Measurements from ENCODE around the gene ANKH. TPM values are rescaled to one million over a fixed set of nuclear protein-coding genes. Genes with fewer than 3 reads are reported as not detected.

The ANKH gene
- total RNA-seq, 2 donors from 2014 or later, result 76.5 to 106 TPM

DNA sequence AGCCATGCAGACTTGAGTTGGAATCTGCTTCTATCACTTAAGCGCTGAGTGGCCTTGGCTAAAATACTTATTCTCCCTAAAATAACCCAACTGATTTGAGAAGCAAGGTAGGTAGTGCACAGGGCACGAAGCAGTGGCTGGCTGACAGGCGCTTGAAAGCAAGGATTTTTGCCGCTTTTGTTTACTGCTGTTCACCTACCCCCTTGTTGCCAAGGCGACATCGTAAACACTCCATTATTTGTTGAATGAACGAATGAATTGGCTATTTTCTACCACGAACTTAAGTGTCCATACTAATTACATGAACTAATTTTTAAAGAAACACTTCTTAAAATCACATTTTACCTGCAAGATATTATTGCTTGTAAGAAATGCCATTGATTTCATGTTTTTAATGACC lies 98.0 kb downstream of the ANKH start:
- no peak for DNase-seq (ENCODE audit: low spot score)
- 84% methylated on average over 8 of the region's 8 CpGs for WGBS
- H3K27me3 ChIP-seq (replicated peaks; ENCODE audit: insufficient read depth), result no peaks in the 10 kb centered on the region
- H3K4me1 ChIP-seq (replicated peaks), result peaks cover 1% of the 10 kb centered on the region
- intact Hi-C loops (cut with DNase I), result no loop called here
- H3K4me3 ChIP-seq, result no peak overlapping the region
- no peak for TF ChIP-seq POLR2AphosphoS5 (IDR thresholded peaks at IDR 0.05)
- no peaks in the 10 kb centered on the region for H3K9me3 ChIP-seq
- no peak overlapping the region for H3K27ac ChIP-seq
- H3K36me3 ChIP-seq, result no peaks in the 10 kb centered on the region

- Histone ChIP-seq H3K9me3 (no peaks in the 10 kb centered on the region), H3K4me3 (no peak overlapping the region), H3K4me1 (replicated peaks) (no peaks in the 10 kb centered on the region), H3K27me3 (replicated peaks; ENCODE audit: insufficient read depth) (no peaks in the 10 kb centered on the region), H3K36me3 (no peaks in the 10 kb centered on the region), H3K27ac (no peak overlapping the region)
- no peak for DNase-seq (ENCODE audit: low spot score)
- 89% methylated on average over 3 of the region's 3 CpGs for WGBS
- intact Hi-C loops (cut with DNase I), result no loop called here
- TF ChIP-seq, protein P1, sequence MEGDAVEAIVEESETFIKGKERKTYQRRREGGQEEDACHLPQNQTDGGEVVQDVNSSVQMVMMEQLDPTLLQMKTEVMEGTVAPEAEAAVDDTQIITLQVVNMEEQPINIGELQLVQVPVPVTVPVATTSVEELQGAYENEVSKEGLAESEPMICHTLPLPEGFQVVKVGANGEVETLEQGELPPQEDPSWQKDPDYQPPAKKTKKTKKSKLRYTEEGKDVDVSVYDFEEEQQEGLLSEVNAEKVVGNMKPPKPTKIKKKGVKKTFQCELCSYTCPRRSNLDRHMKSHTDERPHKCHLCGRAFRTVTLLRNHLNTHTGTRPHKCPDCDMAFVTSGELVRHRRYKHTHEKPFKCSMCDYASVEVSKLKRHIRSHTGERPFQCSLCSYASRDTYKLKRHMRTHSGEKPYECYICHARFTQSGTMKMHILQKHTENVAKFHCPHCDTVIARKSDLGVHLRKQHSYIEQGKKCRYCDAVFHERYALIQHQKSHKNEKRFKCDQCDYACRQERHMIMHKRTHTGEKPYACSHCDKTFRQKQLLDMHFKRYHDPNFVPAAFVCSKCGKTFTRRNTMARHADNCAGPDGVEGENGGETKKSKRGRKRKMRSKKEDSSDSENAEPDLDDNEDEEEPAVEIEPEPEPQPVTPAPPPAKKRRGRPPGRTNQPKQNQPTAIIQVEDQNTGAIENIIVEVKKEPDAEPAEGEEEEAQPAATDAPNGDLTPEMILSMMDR (IDR thresholded peaks at IDR 0.05), result no peak
- TF ChIP-seq POLR2A (IDR thresholded peaks at IDR 0.05), result no peak
- no peak for TF ChIP-seq POLR2AphosphoS5 (IDR thresholded peaks at IDR 0.05)
Measured at GRCh38 chr5:14771972-14772371, 99.6 kb downstream of the ANKH start.

DNA sequence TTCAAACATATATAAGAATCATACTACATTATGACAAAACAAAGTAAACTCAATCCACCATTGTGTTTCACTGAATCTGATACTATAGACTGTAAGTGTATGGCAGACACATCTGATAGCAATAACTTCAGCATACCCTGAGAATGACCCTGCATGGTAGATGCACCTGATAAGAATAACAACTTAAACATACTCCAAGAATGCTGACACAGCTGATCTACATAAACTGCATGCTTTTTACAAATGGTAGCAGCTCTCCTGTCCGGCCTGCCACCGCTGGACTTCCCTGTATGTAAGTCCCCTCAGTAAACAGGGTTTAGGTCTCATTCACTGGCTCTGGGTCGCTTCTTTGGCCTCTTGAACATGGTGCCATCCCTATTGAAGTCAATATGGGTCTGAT lies 100.4 kb downstream of the ANKH start:
- H3K27me3 ChIP-seq (replicated peaks; ENCODE audit: insufficient read depth), result no peaks in the 10 kb centered on the region
- intact Hi-C loops (cut with DNase I), result no loop called here
- H3K27ac ChIP-seq, result no peak overlapping the region
- no peak for DNase-seq (ENCODE audit: low spot score)
- no peaks in the 10 kb centered on the region for H3K4me1 ChIP-seq (replicated peaks)
- H3K36me3 ChIP-seq, result no peaks in the 10 kb centered on the region
- H3K9me3 ChIP-seq, result no peaks in the 10 kb centered on the region
- 94% methylated on average over 3 of the region's 3 CpGs for whole genome bisulfite sequencing
- no peak for TF ChIP-seq POLR2A (IDR thresholded peaks at IDR 0.05)
- no peak for TF ChIP-seq POLR2AphosphoS5 (IDR thresholded peaks at IDR 0.05)
- TF ChIP-seq, protein P1 (IDR thresholded peaks at IDR 0.05), result no peak
- H3K4me3 ChIP-seq, result no peak overlapping the region

DNA sequence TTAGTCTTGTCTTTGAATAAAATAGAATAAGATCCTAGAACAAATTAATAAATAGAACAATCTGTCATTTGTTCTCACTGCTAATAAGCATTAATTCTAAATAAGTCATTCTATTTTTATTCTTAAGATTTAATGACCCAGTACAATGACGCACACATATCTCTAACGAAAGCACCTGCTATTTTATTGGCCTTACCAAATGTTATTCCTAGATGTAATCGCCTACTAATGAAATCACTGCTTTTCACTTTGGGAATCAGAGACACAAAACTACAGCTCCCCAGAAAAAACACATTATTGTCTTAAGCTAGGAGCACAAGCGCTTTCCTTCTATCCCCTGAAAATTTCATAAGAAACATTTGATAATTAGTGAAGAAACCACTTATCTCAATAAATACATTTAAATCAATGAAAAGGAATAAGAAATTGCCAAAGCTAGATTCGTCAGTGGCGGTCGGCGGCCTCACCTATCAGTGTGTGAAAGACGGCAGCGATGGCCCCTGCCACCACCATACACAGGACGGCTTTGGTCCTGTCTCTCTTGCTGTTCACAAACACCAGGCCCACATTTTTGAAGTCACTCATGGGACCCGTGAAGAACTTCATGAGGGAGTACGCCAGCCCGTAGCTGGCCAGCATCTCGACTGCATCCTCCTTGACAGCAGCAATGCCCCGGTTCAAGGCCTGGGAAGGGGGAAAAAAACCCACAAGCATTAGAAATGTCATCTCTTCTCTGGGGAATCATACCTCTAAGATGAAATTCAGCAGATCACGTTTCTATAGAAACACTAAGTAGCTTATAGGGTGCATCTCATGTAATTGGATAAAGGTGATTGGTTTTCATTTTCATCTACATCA lies 102.8 kb downstream of the ANKH start:
- WGBS, result 85% methylated on average over 17 of the region's 17 CpGs
- no peaks in the 10 kb centered on the region for H3K4me1 ChIP-seq (replicated peaks)
- no peak for DNase-seq (ENCODE audit: low spot score)
- H3K4me3 ChIP-seq, result no peak overlapping the region
- peak overlapping the region; percentile 11 to 48 for H3K27ac ChIP-seq
- TF ChIP-seq POLR2AphosphoS5 (IDR thresholded peaks at IDR 0.05) (no peak), POLR2A (IDR thresholded peaks at IDR 0.05) (no peak)
- TF ChIP-seq, protein P1 (IDR thresholded peaks at IDR 0.05), result no peak
- intact Hi-C loops (cut with DNase I), result no loop called here
- no peaks in the 10 kb centered on the region for H3K27me3 ChIP-seq (replicated peaks; ENCODE audit: insufficient read depth)
- H3K9me3 ChIP-seq, result no peaks in the 10 kb centered on the region
- no peaks in the 10 kb centered on the region for H3K36me3 ChIP-seq

- H3K4me3 ChIP-seq, result no peak overlapping the region
- no peak for DNase-seq (ENCODE audit: low spot score)
- WGBS, result 27% methylated on average over 8 of the region's 8 CpGs
- peak overlapping the region; percentile 11 to 48 for H3K27ac ChIP-seq
- H3K9me3 ChIP-seq, result no peaks in the 10 kb centered on the region
- TF ChIP-seq, protein P1 (IDR thresholded peaks at IDR 0.05), result no peak
- peak; percentile 77 for TF ChIP-seq POLR2AphosphoS5 (IDR thresholded peaks at IDR 0.05)
- intact Hi-C loops (cut with DNase I), result no loop called here
- H3K4me1 ChIP-seq (replicated peaks), result no peaks in the 10 kb centered on the region
- no peaks in the 10 kb centered on the region for H3K36me3 ChIP-seq
- H3K27me3 ChIP-seq (replicated peaks; ENCODE audit: insufficient read depth), result no peaks in the 10 kb centered on the region
Measured at GRCh38 chr5:14767735-14768507, 103.7 kb downstream of the ANKH start.

Data from prostate gland (tissue), 2 donors.